GM12873 (cell line): ENCODE results near the gene PLBD2.

Experiments used
- TF ChIP-seq, protein P1 (sequence below): IDR thresholded peaks from 2 replicates; pipeline ENCODE4 v1.5.1; 2012; ENCODE audit warnings: low read depth, mild to moderate bottlenecking, moderate library complexity, low read length, control low read depth; ENCODE audit not compliant: insufficient read depth; ENCODE audit errors: missing control alignments

Gene PLBD2

DNA sequence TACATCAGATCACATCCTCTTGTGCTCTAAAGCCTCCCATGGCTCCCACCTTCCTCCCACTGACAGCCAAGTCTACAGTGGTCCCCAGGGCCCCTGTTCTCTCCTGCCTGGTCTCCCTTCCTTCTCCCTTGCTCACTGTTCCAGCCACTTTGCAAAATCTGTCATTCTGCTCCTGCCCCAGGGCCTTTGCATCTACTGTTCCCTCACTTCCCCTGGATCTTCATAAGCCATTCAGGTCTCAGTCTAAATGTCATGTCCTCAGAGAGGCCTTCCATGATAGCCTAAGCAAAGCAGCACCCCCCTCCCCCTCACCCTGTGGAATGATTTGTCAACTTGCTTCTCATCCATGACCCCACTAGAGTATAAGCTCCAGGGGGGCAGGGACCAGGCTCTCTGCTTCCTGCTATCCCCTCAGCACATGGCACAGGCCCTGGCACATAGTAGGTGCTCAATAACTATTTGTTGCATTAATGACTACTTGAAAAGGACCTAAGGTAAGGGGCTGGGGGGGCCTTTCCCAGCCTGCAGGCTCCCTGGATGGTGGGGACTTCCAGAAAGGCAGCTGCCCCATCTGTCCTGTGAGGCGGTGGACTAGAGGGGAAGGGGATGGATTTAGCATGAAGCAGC lies 28.5 kb upstream of the PLBD2 start:
- TF ChIP-seq, protein P1, sequence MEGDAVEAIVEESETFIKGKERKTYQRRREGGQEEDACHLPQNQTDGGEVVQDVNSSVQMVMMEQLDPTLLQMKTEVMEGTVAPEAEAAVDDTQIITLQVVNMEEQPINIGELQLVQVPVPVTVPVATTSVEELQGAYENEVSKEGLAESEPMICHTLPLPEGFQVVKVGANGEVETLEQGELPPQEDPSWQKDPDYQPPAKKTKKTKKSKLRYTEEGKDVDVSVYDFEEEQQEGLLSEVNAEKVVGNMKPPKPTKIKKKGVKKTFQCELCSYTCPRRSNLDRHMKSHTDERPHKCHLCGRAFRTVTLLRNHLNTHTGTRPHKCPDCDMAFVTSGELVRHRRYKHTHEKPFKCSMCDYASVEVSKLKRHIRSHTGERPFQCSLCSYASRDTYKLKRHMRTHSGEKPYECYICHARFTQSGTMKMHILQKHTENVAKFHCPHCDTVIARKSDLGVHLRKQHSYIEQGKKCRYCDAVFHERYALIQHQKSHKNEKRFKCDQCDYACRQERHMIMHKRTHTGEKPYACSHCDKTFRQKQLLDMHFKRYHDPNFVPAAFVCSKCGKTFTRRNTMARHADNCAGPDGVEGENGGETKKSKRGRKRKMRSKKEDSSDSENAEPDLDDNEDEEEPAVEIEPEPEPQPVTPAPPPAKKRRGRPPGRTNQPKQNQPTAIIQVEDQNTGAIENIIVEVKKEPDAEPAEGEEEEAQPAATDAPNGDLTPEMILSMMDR = no peak

DNA sequence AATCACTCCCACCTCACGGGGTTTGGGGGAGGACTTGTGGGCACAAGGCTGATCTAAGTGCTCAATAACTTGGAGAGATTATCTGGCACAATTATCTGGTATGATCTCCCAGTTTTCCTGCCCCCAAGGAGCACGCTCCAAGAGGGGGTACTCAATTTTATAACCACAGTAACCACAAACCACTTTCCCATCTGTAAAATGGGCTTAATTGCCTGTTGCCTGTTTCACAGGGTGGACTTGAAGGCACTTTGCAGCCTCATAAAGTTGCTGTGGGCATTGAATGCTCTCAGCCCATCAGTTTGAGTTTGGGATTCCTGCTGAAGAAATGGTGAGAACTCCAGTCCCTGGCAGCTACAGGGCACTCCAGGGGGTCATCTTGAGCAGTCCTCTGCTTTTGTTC lies 27.9 kb upstream of the PLBD2 start:
- TF ChIP-seq, protein P1 = no peak

DNA sequence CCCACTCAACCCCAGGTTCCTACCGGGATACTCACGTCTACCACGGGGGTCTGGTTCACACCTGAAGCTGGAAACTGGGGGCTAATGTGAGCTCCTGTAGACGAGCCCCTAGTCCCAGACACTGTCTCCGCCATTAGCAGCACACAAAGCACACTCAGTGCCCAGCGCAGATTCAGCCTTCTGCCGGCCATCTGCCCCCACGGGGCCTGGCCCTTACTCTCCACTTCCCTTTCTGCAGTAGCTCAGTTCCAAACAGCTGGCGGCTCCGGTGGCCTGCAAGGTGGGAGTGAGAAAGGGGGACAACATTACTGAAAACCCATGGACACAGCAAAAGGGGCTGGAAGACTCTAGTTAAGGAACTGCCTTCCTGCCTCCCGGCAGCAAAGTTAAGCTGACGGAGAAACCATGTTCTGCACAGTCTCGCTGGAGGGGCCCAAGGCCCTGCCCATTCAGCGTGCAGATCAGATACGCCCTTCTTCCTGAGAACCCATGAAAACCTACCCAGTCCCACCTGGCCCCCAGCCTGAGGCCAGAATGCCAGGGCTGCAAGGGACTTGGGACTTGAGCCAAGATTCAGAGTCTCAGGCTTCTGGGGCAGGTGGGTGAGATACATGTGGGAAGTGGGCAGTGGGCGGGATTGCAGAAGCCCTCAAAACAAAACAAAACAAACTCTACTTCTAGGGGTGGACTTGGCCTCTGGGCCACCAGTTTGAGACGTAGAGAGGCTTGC lies 25.5 kb upstream of the PLBD2 start:
- TF ChIP-seq, protein P1 = no peak

DNA sequence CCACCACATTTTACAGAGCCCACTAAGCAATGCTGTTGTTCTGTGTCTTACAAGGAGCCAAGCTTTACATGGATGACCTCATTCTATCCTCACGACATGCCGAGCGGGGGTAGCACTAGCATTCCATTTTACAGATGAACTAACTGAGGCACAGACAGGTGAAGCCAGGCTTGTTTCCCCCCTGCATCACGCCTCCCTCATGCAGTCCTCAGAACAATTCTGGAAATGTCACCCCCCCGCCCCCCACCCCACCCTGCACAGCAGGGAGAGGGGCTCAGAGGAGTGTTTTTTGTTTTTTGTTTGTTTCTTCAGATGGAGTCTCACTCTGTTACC lies 25.0 kb upstream of the PLBD2 start:
- TF ChIP-seq, protein P1 = no peak

DNA sequence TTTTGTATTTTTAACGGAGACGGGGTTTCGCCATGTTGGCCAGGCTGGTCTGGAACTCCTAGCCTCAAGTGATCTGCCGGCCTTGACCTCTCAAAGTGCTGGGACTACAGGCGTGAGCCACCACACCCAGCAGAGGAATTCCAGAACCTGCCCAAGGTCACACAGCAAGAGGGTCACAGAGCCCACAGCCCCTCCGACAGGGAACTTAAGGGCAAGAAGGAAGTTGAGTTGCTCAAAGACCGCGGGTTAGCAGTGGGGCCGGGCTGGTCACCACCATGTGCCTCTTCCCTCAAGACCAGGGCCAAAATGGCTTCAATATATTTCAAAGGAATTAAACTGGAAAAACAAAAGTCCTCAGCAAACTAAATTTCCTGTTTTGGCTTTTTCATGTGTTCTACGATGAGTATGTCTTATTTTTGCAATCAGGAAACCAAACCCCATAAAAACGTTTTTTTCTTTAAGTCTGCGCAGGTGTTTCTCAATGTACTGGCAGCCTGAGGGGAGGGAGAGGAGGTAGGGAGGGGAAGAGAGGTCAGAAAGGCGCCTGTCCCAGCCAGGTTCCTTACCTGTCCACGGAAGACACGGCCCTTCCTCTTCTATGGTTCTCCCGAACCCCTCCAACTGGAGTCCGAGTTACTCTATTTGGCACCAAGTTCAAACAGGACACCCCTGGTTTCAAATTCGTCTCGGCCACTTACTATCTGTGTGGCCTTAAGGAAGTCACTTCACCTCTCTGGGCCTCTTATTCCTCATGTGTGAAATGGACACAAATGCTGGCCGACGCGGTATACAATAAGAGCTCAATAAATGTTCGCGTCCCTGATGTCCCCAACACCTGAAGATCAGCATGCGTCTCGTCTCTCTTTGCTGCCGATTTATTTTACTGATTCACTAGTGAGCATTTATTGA lies 24.3 kb upstream of the PLBD2 start:
- TF ChIP-seq, protein P1 = no peak

DNA sequence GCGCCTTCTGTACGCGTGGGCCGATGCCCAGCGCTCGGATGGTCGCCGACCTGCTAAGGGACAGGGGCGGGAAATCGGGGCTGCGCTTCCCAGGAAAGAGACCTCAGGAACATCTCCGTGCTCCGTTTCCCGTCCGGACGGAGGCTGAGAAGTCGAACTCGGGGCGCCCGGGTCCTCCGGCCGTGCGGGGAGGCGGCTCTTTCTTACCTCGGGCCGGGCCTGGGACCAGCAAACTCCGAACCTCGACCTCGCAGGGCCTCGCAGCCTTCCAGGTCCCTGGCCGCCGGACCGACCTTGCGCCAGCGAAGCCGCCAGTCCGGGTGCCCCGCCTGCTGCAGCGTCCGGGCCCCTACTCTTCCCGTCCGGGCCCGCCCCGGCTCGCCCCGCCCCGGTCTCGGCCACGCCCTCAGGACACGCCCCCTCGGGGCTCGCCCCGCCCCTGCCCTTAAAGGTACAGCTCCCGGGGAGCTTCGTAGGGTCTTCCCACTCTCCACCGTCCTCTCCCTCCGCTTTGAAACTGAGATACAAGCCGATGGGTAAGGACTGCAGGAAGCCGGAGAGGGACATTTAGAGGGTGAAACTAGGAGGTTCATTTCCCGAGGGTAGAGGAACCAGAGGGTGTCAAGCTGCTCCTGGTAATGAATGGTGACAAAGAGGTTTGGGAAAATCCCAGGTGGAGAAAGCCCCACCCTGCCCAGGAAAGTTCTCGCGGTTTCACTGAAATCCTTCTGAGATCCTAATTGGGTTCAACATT lies 23.4 kb upstream of the PLBD2 start, which contains the start of gene SLC8B1:
Gene SLC8B1 (minus strand): TSS at position 324 of the 754 bp plus-strand sequence. CDS start 2,231 bp downstream, outside the sequence.
- TF ChIP-seq, protein P1 = no peak
